ENCODE results near the gene RTL5. TPM values are rescaled to one million over a fixed set of nuclear protein-coding genes. Genes with fewer than 3 reads are reported as not detected.
A peak's percentile ranks its signal among the peaks of the same experiment; 100 is the strongest.

Gene RTL5
- total and polyA plus RNA-seq, 10 of the 15 experiments (the other 5 are each of a cell fraction or from before 2014, with no cell fraction given) = under 0.01 to 0.10 (median 0.03) TPM; not detected in 5

DNA sequence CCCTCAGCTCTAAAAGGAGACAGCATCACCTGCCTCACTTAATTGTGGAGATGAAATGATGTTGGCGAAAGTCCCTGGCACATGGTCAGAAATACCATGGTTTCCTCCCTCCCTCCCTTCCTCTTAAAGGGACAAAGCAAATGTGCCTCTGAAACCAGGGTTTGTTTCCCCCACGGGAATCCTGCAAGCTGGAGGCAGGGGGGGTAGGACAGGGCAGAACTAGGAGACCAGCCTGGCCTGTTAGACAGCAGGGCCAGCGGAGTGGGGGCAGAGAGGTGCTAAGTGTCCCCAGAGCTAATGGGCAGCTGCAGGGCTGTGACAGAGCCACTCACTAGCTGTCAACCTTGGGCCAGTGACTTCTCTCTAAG lies 5.7 kb downstream of the RTL5 start (continued):
- TF ChIP-seq POLR2AphosphoS5 (IDR thresholded peaks at IDR 0.05; ENCODE audit: low read length) = no peak
- no peak for TF ChIP-seq RBBP5 (conservative IDR thresholded peaks at IDR 0.05)

DNA sequence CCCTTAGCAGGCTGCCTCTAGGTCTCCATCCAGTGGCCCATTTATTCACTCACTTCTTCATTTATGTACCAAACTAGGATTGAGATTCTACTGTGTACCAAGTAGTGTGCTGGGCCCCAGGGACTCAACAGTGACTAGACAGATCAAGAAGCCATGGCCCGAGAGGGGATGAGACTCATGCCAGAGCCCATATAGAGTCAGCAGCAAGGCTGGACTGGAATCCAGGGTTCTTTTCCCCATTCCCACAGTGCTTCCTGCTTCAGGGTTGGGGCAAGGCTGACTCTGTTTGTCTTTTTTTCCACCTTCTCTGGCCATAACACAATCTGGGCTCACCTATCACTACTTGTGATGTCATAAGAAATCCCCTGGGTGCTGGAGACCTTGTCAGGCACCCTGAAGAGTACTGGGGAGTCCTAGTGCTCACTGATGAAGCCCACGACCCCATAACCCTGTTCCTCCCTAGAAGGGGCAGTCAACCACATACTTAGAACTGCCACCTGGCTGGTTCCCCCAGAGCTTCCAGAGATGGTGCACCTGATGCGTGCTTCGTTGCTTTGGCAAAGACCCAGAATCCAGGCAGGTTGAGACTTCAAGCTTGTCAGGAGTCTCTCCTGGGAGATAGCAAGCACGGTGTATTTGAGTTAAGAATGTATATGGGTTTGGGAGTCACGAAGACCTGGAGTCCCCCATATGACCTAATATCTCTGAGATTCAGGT lies 6.2 kb downstream of the RTL5 start:
- no peak for DNase-seq (ENCODE audit: low read depth, low spot score)
- H3K27me3 ChIP-seq (replicated peaks in 1 of 2; ENCODE audit: control insufficient read depth in 2 of 2, insufficient read depth in 2 of 2, low read length in 1 of 2) = no peaks in the 10 kb centered on the region; a peak in 2 of 4 replicates
- ChIA-PET POLR2A (interaction anchor here (1.3 kb wide), 1 partner anchor 104 kb away, joined by 3 read pairs; no protein-coding TSS in a partner anchor), SMC1A (ENCODE audit: uncharacterized antibody, unreplicated experiment) (interaction anchor here (0.7 to 5.4 kb wide), 7 partner anchors 10 to 133 kb away, joined by 3 to 45 read pairs (median 3); no protein-coding TSS in a partner anchor), RAD21 (ENCODE audit: unreplicated experiment) (interaction anchor here (0.7 to 4.3 kb wide), 6 partner anchors 24 to 128 kb away, joined by 3 to 43 read pairs (median 6); no protein-coding TSS in a partner anchor), CTCF (interaction anchor here (0.5 to 9.8 kb wide), 11 partner anchors 16 to 154 kb away, joined by 3 to 81 read pairs (median 3); no protein-coding TSS in a partner anchor)
- no peak for ATAC-seq
- no peak for FAIRE-seq
- no peaks in the 10 kb centered on the region; the same call in 2 of the 3 replicates for H3K9me3 ChIP-seq (replicated peaks; ENCODE audit: control insufficient read depth, insufficient read depth, low read length)
- no peaks in the 10 kb centered on the region for H3K79me2 ChIP-seq (ENCODE audit: control insufficient read depth, insufficient read depth, low read length)
- H3K4me1 ChIP-seq (ENCODE audit: control insufficient read depth, insufficient read depth, low read length) = 0 out of 2 replicates have a peak, but pooled peaks cover 2% of the 10 kb centered on the region
- H3K4me3 ChIP-seq = no peak overlapping the region
- no peak overlapping the region for H3K9ac ChIP-seq (ENCODE audit: control insufficient read depth, insufficient read depth, low read length)
- intact Hi-C loops (cut with micrococcal nuclease; ENCODE audit: unreplicated experiment) (loop anchor here (1.0 to 5.0 kb wide), 4 partner anchors 25 to 126 kb away; partner anchors contain the start of gene PIN4), in situ Hi-C loops (cut with MboI) (loop anchor here (5.0 kb wide), 2 partner anchors 103 to 128 kb away; no protein-coding TSS in a partner anchor)
- no peak overlapping the region for H3K27ac ChIP-seq (ENCODE audit: control insufficient read depth, insufficient read depth)
- no peak overlapping the region for H2AFZ ChIP-seq (ENCODE audit: control insufficient read depth, low read depth, low read length)
- 0 out of 2 replicates have a peak, but pooled peaks have one; percentile 3 for TF ChIP-seq RAD21 (IDR thresholded peaks at IDR 0.05; ENCODE audit: insufficient read depth, low read depth, low read length)
- TF ChIP-seq ZNF622 (IDR thresholded peaks at IDR 0.05) = no peak
- no peak for TF ChIP-seq NRF1 (conservative IDR thresholded peaks at IDR 0.05; ENCODE audit: low read depth, low read length)
- no peak for TF ChIP-seq ZNF217 (IDR thresholded peaks at IDR 0.05)
- TF ChIP-seq SPI1 (IDR thresholded peaks at IDR 0.05; ENCODE audit: borderline replicate concordance, insufficient read depth, low read depth, low read length) = no peak
- TF ChIP-seq EZH2 (IDR thresholded peaks at IDR 0.05; ENCODE audit: borderline replicate concordance, control insufficient read depth, low read depth, low read length) = no peak
- no peak for TF ChIP-seq HDAC6 (IDR thresholded peaks at IDR 0.05; ENCODE audit: unreplicated experiment)
- TF ChIP-seq MTA3 (IDR thresholded peaks at IDR 0.05; ENCODE audit: borderline replicate concordance, low read length) = no peak
- no peak for TF ChIP-seq ZNF207 (IDR thresholded peaks at IDR 0.05; ENCODE audit: borderline replicate concordance)
- H4K20me1 ChIP-seq (ENCODE audit: control insufficient read depth, insufficient read depth) = no peaks in the 10 kb centered on the region
- no peaks in the 10 kb centered on the region for H3K36me3 ChIP-seq (ENCODE audit: control insufficient read depth in 2 of 2, insufficient read depth in 2 of 2, low read length in 1 of 2)
- 30% methylated on average over 6 of the region's 6 CpGs for WGBS (ENCODE audit: insufficient coverage, insufficient replicate concordance, low lambda C conversion rate, missing lambda C conversion rate)
- BruUV-seq (replicated peaks) = no TSS peak
- no peak overlapping the region for H3K4me2 ChIP-seq (ENCODE audit: control insufficient read depth, insufficient read depth)

Data from GM12878 (cell line).